HG02870 (cell line): ENCODE results near the gene TFDP3.

Experiments used
- ATAC-seq: cut with Tn5 transposase; IDR thresholded peaks from one replicate; pipeline ENCODE4 v1.9.1; 2021; ENCODE audit warnings: mild to moderate bottlenecking, moderate library complexity; ENCODE audit not compliant: unreplicated experiment

TFDP3 gene, protein sequence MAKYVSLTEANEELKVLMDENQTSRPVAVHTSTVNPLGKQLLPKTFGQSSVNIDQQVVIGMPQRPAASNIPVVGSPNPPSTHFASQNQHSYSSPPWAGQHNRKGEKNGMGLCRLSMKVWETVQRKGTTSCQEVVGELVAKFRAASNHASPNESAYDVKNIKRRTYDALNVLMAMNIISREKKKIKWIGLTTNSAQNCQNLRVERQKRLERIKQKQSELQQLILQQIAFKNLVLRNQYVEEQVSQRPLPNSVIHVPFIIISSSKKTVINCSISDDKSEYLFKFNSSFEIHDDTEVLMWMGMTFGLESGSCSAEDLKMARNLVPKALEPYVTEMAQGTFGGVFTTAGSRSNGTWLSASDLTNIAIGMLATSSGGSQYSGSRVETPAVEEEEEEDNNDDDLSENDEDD

DNA sequence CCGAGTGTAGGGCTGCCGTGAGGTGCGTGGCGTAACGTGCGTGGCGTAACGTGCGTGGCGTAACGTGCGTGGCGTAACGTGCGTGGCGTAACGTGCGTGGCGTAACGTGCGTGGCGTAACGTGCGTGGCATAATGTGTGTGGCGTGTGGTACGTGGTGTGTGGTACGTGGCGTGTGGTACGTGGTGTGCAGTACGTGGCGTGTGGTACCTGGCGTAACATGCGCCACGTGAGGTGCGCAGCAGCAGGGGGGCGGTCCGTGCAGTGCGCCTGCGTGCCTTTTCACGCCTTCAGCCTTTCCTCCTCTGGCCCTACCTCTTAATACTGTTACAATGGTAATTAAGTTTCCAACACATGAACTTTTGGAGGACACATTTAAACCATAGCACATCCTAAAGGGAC lies at the start of gene TFDP3:
TFDP3 (minus strand) TSS at position 26 of the 400 bp plus-strand sequence. CDS start 95 bp downstream, outside the sequence.
- no peak for ATAC-seq

DNA sequence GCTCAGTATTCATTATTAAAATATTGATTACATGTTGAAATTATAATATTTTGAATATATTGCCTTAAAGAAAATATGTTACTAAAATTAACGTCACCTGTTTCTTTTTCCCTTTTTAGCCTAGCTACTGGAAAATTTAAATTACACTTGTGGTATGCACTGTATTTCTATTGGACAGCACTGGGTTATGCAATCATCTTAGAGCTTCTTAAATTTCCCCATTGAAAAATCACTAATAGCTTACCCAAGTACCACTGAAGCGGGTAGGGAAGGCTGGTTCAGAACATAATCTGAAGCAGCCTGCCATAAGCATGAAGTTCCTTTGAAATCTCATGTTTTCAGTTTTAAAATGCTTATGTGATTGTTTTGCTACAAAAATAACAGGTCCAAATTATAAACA lies 49.5 kb upstream of the TFDP3 start:
- ATAC-seq, result no peak

DNA sequence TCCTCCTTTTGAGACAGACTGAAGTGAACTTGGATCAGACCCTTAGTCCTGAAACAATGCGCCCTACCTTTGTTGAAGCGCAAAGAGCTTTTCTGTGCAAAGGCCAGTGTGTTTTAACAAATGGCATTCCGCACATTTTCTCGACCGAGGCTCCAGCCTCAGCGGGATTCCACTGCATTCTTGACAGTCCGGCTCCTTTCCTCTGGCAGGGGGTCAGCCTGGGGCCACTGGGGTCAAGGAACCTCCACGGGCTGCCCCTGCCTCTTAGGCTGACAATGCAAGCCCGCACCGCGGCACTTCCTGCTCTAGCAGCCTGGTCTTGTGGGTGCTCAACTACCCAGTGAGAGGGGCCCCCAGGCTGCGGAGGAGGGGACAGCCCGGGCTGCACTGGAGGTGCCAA lies 47.2 kb upstream of the TFDP3 start:
- ATAC-seq, result no peak

DNA sequence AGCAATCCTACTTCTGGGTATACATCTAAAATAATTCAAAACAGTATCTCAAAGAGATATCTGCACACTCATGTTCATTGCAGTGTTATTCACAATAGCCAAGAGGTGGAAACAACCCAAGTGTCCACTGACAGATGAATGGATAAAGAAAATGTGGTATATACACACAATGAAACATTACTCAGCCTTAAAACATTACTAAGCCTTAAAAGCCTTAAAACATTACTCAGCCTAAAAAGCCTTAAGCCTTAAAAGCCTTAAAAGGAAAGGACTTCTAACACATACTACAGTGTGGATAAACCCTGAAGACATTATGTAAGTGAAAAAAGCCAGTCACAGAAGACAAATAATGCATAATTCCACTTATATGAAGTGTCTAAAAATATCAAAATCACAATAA lies 40.3 kb upstream of the TFDP3 start:
- no peak for ATAC-seq

DNA sequence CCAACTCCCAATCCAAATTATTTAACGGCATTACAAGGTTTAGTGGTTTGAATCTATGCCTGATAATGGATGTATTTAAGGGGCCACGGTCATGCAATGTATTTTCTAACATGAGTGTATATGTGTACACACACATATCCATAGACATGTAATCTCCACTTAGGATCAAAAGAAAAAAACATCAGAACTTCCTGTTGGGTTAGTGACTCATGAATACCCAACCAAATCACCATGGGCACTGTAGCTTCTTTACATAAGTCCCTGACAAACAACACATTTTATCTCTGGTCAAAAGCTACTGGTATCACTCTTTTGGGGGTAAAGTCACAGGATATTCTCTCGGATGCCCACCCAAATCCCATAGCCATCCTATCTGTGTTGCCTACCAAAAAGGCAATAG lies 36.5 kb upstream of the TFDP3 start:
- no peak for ATAC-seq

DNA sequence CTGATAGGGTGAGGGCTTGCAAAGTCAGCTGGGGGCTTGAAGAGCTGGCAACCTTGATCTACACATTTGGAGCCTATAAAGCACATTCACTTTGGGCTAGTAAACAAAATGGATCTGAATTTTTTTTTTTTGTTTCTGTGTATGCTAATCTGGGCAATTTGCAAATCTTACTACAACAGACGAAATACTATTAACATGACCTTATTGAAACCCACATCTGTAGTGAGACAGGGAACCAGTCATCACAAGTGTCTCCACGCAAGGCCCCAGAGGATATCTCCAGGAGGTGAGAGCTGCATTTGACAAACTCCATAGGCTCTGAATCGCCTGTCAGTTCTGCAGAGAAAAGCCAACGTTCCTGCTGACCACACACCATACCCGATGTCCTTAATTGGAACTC lies 33.0 kb upstream of the TFDP3 start:
- no peak for ATAC-seq

DNA sequence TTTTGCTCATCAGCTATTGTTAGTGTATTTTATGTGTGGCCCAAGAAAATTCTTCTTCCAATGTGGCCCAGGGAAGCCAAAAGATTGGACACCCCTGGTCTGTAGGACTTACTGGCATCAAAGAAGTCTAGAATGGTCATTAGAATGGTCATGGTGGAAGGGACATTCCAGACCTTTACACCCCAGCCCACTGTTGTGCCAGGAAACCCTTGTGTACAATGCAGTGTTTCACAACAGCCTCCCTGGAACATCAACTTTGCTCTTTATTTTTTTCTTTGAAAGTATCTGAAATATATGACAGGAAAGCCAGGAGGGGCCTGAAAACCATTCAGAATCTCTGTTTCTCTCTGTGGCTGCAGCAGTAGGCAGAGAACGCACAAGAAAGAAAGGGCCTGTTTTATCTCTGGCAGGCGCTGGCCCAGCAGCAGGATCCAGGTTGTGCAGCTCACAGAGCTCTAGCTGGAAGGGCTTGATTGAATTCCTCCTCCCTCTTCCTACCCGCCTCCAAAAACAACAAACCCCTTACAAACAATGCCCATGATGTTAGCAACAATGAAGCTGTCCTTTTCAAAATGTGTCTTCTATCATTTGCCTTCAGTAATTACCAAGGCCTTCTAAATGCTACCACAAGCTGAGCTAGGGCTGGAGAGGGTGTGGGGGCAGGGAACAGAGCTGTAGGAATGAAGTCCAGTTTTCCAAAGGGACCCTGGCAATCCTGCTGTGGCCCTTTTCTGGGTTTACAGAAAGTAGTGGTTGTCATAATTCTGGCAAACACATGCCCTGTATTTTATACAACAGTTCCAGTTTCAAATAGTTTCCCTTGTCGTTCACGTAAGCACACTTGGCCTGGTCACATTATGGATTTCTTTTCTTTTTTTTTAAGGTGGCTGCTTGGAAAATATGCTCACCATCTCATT lies 32.3 kb upstream of the TFDP3 start:
- no peak for ATAC-seq

DNA sequence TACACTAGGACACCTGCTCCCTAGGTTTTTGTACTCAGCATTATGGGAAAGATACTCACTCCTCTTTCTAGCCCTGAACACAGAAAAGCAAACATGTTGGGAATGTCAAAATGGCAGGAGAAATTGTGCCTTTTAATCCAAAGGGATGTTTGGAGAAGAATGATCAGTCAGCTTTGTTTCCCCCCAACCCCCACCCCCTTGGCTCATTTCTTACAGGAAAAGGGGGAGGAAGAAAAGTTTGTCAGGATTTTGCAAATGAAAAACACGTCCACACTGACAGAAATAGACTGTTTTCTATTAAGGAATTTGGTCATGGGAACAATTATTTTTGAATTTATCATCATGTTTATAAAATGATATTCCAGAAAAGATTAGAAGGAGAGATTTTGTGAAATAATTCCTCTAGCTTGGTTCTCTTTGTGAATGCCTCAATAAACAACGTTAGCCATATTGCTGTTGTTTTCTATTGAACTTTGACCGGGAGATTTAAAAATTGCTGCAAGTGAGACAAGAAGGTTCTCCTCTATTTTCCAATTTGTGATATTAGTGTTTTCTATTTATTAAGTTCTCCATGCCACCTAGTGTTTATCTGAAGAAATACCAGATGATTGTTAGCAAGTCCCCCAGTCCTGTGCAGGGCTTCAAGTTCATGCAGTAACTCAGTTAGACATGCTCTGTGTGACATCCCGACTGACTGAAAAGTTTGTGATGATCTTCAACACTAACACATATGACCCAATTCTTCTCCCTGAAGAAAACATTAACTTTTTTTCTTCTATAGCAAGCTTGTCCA lies 31.3 kb upstream of the TFDP3 start:
- no peak for ATAC-seq

DNA sequence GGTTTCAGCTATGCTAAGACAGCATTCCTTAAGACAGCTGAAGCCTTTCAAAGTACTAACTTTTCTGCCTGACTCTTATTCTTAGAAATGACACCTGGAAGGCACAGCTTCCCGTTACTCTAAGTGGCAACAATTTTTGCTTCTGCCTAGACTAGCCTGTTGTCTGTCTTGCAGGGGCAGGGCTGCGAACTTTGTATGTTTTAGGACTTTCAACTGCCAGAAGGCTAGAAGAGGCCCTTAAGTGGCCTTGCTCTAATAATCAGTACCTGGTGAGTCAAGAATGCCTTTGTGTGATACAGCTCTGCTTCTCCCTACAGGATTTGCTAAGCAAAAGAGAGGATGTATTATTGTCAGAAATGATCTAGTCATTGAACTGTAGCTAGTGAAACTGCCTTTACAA lies 30.0 kb upstream of the TFDP3 start:
- ATAC-seq, result no peak

DNA sequence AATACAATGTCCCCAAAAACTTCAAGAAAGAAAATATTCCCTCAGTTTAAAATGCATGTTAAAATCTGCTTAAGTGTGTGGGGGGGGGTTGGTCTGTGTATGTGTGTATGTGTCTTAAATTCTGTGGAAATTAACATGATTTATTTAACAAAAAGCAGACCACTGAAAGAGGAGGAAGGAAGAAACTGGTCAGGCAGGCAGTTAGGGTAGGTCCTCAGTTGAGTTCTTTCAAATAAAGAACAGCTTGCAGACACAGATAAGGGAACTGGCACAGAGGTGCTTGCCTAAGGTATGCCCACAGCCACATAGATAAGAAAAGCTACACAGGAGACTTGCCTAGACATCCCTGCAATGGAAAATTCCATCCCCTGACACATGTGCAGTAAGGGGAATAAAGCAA lies 28.8 kb upstream of the TFDP3 start:
- no peak for ATAC-seq

DNA sequence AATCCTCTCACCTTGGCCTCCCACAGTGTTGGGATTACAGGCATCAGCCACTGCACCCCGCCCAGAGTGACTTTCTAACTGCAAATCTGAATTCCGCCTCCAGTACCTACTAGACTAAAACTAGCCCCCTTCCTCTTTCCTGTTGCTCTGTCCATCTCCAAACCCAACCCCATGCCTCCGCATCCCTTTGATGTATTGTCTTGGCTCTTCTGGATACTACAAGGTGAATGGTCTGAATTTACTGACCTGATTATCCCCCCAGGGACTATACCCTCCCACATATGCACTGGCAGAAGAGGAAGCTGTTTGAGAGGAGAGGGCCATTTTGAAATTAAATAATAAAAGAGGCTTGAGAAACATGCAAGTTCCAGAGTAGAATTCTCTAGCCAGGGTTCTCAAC lies 17.7 kb upstream of the TFDP3 start:
- no peak for ATAC-seq

DNA sequence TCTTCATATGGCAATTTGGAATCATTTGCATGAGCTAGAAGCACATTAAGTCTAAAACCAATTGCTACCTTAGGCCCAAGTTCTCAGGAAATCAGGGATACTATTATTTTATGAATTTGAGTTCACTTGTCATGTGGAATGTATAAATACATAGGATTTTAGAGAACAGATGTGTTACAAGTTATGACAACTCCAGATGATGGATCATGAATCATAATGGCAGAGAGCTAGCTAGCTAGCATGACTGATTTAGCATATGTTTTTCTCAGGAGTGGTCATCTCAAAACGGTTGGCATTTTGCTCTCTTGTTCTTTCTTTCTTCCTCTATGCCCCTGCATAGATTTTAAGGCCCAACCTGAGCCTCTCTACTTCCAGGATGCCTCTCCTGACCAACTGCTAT lies 14.2 kb upstream of the TFDP3 start:
- ATAC-seq, result no peak

DNA sequence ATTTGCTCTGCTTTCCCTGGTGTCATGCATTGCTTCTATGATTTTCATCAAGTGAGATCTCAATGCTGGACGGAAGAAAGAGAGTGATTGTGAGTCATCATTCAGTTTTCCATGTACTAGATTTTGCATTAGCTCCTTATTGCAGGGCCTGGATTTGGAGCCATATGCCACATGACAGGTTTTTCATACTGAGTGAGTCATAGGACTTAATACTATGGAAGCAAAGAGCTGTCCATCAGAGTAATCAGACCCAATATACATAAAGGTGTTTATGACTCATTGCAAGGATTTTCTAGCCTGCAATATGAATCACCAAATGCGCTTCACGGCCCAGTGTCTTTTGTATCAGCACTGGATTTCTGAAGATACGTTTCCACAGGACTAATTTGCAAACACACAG lies 11.2 kb upstream of the TFDP3 start:
- no peak for ATAC-seq

DNA sequence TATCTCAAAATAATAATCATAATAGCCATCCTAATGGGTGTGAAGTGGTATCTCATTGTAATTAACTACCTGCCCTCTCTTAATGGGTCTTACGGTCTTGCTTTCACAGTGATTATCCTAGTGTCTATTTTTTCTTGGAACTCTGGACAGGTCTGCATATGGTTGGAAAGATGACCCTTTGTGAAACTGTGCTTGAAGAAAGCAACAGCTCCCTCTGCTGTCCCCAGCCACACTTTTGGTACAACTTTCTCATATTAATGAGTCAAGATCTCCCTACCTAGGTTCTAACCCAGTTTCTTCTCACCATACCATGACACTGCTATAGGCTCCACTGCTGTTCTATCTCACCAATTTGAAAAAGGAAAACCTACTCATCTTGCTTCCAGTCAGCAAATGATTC lies 2.4 kb downstream of the TFDP3 start:
- ATAC-seq, result no peak

DNA sequence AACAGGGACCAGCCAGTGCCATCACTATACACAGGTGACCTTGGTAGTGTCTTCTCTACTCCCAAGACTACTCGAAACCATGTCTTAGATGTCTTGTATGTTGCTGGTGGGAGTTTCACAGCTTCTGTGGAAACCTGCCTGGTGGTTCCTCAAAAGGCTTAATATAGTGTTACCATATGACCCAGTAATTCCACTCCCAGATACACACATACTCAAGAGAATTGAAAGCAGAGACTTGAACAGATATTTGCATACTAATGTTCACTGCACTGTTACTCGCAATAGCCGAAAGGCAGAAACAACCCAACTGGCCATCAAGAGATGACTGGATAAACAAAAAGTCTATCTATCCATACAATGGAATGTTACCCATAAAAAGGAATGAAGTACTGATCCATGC lies 3.1 kb downstream of the TFDP3 start:
- peak; percentile 81 for ATAC-seq

DNA sequence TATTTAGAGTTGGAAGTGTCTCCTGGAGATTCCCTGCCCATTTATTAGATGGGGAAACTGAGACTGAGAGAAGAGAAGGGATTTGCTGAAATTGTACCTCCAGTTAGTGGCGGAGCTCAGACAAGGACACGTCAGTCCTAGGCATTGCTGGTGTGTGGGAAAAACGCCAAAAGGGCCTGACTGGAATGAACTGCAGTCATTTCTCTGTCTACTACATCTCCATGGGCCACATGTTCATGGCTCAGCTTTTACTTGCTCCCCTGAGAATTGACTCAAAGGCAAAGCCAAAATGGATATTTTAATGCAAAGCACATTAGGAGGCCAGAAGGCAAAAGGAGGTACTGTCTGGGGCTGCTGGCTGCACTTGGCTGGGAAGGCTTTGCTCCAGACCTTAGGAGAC lies 3.9 kb downstream of the TFDP3 start:
- ATAC-seq, result no peak

DNA sequence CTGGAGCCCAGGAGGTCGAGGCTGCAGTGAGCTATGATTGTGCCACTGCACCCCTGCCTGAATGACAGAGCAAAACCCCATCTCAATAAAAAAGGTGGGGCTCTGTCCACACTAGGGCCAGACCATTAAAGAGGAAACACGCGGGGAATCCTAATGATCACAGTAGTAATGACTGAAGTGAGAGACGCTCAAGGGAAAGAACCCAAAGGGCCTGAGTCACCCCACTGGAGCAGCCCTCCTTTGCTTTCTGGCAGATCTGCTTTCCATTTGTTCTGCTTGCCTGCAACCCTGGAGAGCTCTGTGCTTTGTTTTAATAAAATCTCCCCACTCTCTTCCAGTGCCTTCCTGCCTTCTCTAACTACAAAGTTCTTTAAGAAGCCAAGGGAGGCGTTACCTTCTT lies 5.0 kb downstream of the TFDP3 start:
- ATAC-seq, result no peak

DNA sequence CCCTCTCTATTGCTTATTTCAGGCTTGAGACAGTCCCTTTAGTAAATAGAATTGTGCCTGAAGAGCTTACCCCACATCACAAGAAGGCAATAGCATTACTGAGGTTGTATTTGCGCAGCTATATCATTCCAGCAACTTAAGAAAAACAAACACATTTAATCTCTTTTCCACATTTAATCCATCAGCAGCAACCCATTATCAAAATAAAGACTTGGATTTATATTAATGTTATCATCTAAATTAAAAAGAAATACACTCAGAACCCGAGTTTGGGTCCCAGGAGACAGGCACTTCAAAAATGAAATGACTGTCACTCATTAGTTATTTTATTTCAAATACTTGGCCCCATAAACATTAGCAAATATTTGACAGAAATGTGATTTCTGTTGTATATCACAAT lies 10.4 kb downstream of the TFDP3 start:
- no peak for ATAC-seq

DNA sequence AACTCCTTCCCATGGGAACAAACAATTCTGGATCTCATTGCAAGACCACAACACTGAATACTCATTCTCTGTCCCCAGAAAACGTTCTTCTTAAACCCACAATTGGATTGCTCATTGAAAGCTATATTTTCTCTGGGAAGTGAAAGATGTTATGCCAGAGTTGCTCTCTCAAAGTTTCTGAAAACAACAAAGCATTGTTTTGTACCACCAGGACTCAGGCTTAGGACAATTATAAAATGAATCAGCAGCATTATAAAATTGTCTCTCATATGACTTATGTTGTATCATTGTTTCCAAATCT lies 26.5 kb downstream of the TFDP3 start:
- ATAC-seq, result no peak

DNA sequence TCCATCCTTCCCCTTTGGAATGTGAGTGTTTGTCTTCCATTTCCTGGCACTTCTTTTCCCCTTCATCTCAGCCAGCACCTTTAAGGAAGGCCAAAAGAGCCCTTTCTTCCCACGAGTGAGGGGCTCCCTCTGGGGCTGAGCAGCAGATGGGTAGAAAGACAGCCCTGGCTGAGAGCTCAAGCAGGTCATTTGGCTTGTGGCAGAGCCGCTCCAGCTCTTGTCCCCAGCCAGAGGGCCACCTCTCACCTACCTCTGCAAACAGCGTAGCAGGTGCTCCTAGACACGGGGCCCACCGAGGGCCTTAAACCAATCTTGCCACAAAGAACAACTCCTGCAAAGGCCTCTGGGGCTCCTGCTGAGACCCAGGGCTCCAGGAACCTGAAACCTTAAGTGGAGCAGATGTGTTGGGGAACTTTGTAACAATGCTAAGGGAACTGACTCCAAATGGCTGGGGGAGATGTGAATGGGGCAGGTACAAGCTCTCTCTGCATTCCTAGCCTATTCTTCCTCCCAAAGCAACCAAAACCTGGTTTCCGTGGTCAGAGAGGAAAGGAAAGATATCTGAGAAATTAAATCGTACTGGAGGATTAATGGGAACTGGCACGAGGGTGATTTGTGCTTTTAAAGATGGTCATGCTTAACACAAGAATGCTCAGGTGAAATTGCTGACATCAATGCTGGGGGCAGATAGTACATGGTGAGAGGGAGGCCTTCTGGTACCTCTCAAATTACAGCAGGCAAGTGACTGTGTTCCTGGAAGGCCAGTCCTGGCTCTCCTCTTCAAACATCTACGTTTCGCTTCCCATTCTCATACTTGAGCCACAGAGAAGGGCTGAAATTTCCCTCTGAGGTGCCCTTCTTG lies 27.0 kb downstream of the TFDP3 start:
- no peak for ATAC-seq

DNA sequence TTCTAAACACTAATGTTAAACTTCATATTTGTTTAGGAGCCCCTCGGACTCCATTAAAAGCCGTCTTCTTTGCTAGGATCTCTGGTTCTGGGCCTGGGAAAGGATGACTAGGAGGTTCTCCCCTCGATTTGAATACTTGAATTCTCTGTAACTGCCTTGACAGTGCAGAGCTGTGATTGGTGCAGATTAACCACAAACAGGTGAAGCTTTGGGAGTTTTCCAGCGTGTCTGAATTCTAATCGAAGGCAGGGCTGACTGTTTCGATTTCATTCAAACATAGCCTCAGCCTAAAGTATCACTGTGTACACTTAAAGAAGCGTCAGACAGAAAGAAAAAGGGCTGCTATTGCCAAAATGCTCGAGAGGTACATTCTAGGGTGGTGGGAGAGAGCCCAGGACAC lies 29.0 kb downstream of the TFDP3 start:
- ATAC-seq, result no peak
